Measurements from ENCODE around the gene PUM1. TPM values are rescaled to one million over a fixed set of nuclear protein-coding genes. Genes with fewer than 3 reads are reported as not detected.
A peak's percentile ranks its signal among the peaks of the same experiment; 100 is the strongest.
"Not testable (repeated sequence)": the region's sequence is repeated elsewhere in the genome, so short reads cannot be mapped to it uniquely, and the experiment has no call there.

PUM1 gene
- total RNA-seq, 1 donor from 2014 or later: 143 TPM

GRCh38 chr1:31064111-31064717 is 1.3 kb downstream of the PUM1 start:
- no peaks in the 10 kb centered on the region for H3K9me3 ChIP-seq (ENCODE audit: insufficient read depth, low read depth, low read length)
- H3K9me3 Mint-ChIP-seq (ENCODE audit: unreplicated experiment): no peaks in the 10 kb centered on the region
- H3K27me3 Mint-ChIP-seq (ENCODE audit: low read depth, unreplicated experiment): no peaks in the 10 kb centered on the region
- FAIRE-seq: no peak
- H3K4me1 ChIP-seq (ENCODE audit: insufficient read depth, low read length): no peaks in the 10 kb centered on the region
- H3K27me3 ChIP-seq (ENCODE audit: insufficient read depth, low read length): no peaks in the 10 kb centered on the region
- no peak for DNase-seq (ENCODE audit: low read depth)
- peak overlapping the region; percentile 89 for H3K4me2 ChIP-seq (ENCODE audit: low read length)
- H3K27ac Mint-ChIP-seq (ENCODE audit: unreplicated experiment): peak overlapping the region; percentile 99
- peaks cover 53% of the 10 kb centered on the region for H4K20me1 ChIP-seq (ENCODE audit: insufficient read depth, low read length)
- peak overlapping the region; percentile 98 for H3K27ac ChIP-seq (ENCODE audit: low read depth, low read length)
- peaks cover 63% of the 10 kb centered on the region for H3K79me2 ChIP-seq (ENCODE audit: insufficient read depth, low read length)
- peak overlapping the region; percentile 100 for H3K9ac ChIP-seq (ENCODE audit: low read length)
- H3K36me3 Mint-ChIP-seq (ENCODE audit: low read depth, unreplicated experiment): peaks cover under 1% of the 10 kb centered on the region
- H3K4me3 Mint-ChIP-seq (ENCODE audit: unreplicated experiment): peak overlapping the region; percentile 99
- no peaks in the 10 kb centered on the region for H3K36me3 ChIP-seq (ENCODE audit: insufficient read depth, low read length)
- H3K4me1 Mint-ChIP-seq (ENCODE audit: low read depth, unreplicated experiment): peaks cover 7% of the 10 kb centered on the region
- peak overlapping the region; percentile 99 for H3K4me3 ChIP-seq (ENCODE audit: insufficient read depth, low read depth, low read length)
- TF ChIP-seq EZH2 (IDR thresholded peaks at IDR 0.05; ENCODE audit: insufficient read depth, low read length): no peak
- TF ChIP-seq, protein P1, sequence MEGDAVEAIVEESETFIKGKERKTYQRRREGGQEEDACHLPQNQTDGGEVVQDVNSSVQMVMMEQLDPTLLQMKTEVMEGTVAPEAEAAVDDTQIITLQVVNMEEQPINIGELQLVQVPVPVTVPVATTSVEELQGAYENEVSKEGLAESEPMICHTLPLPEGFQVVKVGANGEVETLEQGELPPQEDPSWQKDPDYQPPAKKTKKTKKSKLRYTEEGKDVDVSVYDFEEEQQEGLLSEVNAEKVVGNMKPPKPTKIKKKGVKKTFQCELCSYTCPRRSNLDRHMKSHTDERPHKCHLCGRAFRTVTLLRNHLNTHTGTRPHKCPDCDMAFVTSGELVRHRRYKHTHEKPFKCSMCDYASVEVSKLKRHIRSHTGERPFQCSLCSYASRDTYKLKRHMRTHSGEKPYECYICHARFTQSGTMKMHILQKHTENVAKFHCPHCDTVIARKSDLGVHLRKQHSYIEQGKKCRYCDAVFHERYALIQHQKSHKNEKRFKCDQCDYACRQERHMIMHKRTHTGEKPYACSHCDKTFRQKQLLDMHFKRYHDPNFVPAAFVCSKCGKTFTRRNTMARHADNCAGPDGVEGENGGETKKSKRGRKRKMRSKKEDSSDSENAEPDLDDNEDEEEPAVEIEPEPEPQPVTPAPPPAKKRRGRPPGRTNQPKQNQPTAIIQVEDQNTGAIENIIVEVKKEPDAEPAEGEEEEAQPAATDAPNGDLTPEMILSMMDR (IDR thresholded peaks at IDR 0.05; ENCODE audit: insufficient read depth, low read depth, low read length): no peak
- no peak overlapping the region for H2AFZ ChIP-seq (ENCODE audit: low read depth, low read length)

GRCh38 chr1:31063631-31064030 is 1.9 kb downstream of the PUM1 start:
- Histone ChIP-seq H4K20me1 (ENCODE audit: insufficient read depth, low read length) (peaks cover 59% of the 10 kb centered on the region), H3K27ac (ENCODE audit: low read depth, low read length) (peak overlapping the region; percentile 98), H3K27me3 (ENCODE audit: insufficient read depth, low read length) (no peaks in the 10 kb centered on the region), H3K4me2 (ENCODE audit: low read length) (peak overlapping the region; percentile 89), H3K4me3 (ENCODE audit: insufficient read depth, low read depth, low read length) (peak overlapping the region; percentile 99), H3K4me1 (ENCODE audit: insufficient read depth, low read length) (no peaks in the 10 kb centered on the region), H2AFZ (ENCODE audit: low read depth, low read length) (no peak overlapping the region), H3K79me2 (ENCODE audit: insufficient read depth, low read length) (peaks cover 68% of the 10 kb centered on the region), H3K9ac (ENCODE audit: low read length) (peak overlapping the region; percentile 100), H3K9me3 (ENCODE audit: insufficient read depth, low read depth, low read length) (no peaks in the 10 kb centered on the region), H3K36me3 (ENCODE audit: insufficient read depth, low read length) (peaks cover 3% of the 10 kb centered on the region)
- Mint-ChIP-seq H3K27me3 (ENCODE audit: low read depth, unreplicated experiment) (no peaks in the 10 kb centered on the region), H3K36me3 (ENCODE audit: low read depth, unreplicated experiment) (peaks cover 3% of the 10 kb centered on the region), H3K4me1 (ENCODE audit: low read depth, unreplicated experiment) (peaks cover 9% of the 10 kb centered on the region), H3K27ac (ENCODE audit: unreplicated experiment) (peak overlapping the region; percentile 54), H3K4me3 (ENCODE audit: unreplicated experiment) (peak overlapping the region; percentile 99), H3K9me3 (ENCODE audit: unreplicated experiment) (no peaks in the 10 kb centered on the region)
- DNase-seq (ENCODE audit: low read depth) (peak; percentile 34), FAIRE-seq (no peak)
- TF ChIP-seq EZH2 (IDR thresholded peaks at IDR 0.05; ENCODE audit: insufficient read depth, low read length): no peak
- TF ChIP-seq, protein P1 (IDR thresholded peaks at IDR 0.05; ENCODE audit: insufficient read depth, low read depth, low read length): no peak

GRCh38 chr1:31062867-31063380 is 2.6 kb downstream of the PUM1 start:
- peaks cover 5% of the 10 kb centered on the region for H3K36me3 Mint-ChIP-seq (ENCODE audit: low read depth, unreplicated experiment)
- H3K4me2 ChIP-seq (ENCODE audit: low read length): peak overlapping the region; percentile 89
- H3K9me3 ChIP-seq (ENCODE audit: insufficient read depth, low read depth, low read length): no peaks in the 10 kb centered on the region
- no peaks in the 10 kb centered on the region for H3K27me3 Mint-ChIP-seq (ENCODE audit: low read depth, unreplicated experiment)
- TF ChIP-seq, protein P1 (IDR thresholded peaks at IDR 0.05; ENCODE audit: insufficient read depth, low read depth, low read length): no peak
- TF ChIP-seq EZH2 (IDR thresholded peaks at IDR 0.05; ENCODE audit: insufficient read depth, low read length): no peak
- H3K27ac Mint-ChIP-seq (ENCODE audit: unreplicated experiment): peak overlapping the region; percentile 0
- peaks cover 75% of the 10 kb centered on the region for H3K79me2 ChIP-seq (ENCODE audit: insufficient read depth, low read length)
- no peak for DNase-seq (ENCODE audit: low read depth)
- no peaks in the 10 kb centered on the region for H3K9me3 Mint-ChIP-seq (ENCODE audit: unreplicated experiment)
- H2AFZ ChIP-seq (ENCODE audit: low read depth, low read length): no peak overlapping the region
- peak overlapping the region; percentile 99 for H3K4me3 ChIP-seq (ENCODE audit: insufficient read depth, low read depth, low read length)
- H3K27me3 ChIP-seq (ENCODE audit: insufficient read depth, low read length): no peaks in the 10 kb centered on the region
- peak overlapping the region; percentile 99 for H3K4me3 Mint-ChIP-seq (ENCODE audit: unreplicated experiment)
- H3K4me1 ChIP-seq (ENCODE audit: insufficient read depth, low read length): no peaks in the 10 kb centered on the region
- H3K27ac ChIP-seq (ENCODE audit: low read depth, low read length): no peak overlapping the region
- no peak for FAIRE-seq
- H4K20me1 ChIP-seq (ENCODE audit: insufficient read depth, low read length): peaks cover 66% of the 10 kb centered on the region
- H3K4me1 Mint-ChIP-seq (ENCODE audit: low read depth, unreplicated experiment): peaks cover 9% of the 10 kb centered on the region
- peaks cover 8% of the 10 kb centered on the region for H3K36me3 ChIP-seq (ENCODE audit: insufficient read depth, low read length)
- H3K9ac ChIP-seq (ENCODE audit: low read length): peak overlapping the region; percentile 100

- FAIRE-seq; H3K36me3 ChIP-seq (ENCODE audit: insufficient read depth, low read length); H3K4me1 ChIP-seq (ENCODE audit: insufficient read depth, low read length); H3K36me3 Mint-ChIP-seq (ENCODE audit: low read depth, unreplicated experiment); H3K4me1 Mint-ChIP-seq (ENCODE audit: low read depth, unreplicated experiment); H3K9me3 ChIP-seq (ENCODE audit: insufficient read depth, low read depth, low read length); H3K27me3 Mint-ChIP-seq (ENCODE audit: low read depth, unreplicated experiment); H2AFZ ChIP-seq (ENCODE audit: low read depth, low read length); H3K27me3 ChIP-seq (ENCODE audit: insufficient read depth, low read length); DNase-seq (ENCODE audit: low read depth); H3K9me3 Mint-ChIP-seq (ENCODE audit: unreplicated experiment); H3K27ac ChIP-seq (ENCODE audit: low read depth, low read length): not testable (repeated sequence)
- peaks cover 72% of the 10 kb centered on the region for H4K20me1 ChIP-seq (ENCODE audit: insufficient read depth, low read length)
- H3K27ac Mint-ChIP-seq (ENCODE audit: unreplicated experiment): peak overlapping the region; percentile 0
- H3K4me3 ChIP-seq (ENCODE audit: insufficient read depth, low read depth, low read length): peak overlapping the region; percentile 99
- H3K9ac ChIP-seq (ENCODE audit: low read length): peak overlapping the region; percentile 100
- H3K79me2 ChIP-seq (ENCODE audit: insufficient read depth, low read length): peaks cover 82% of the 10 kb centered on the region
- peak overlapping the region; percentile 99 for H3K4me3 Mint-ChIP-seq (ENCODE audit: unreplicated experiment)
- peak overlapping the region; percentile 89 for H3K4me2 ChIP-seq (ENCODE audit: low read length)
These were observed 3.2 kb downstream of the PUM1 start for GRCh38 chr1:31062162-31062866.

All from astrocyte (in vitro differentiated cells and primary cell).